DND-41 (cell line): ENCODE results near the gene TPM1.

ENCODE experiments used
- EZH2 ChIP-seq: IDR thresholded peaks from 3 replicates; pipeline ENCODE4 v1.6.1; 2012; ENCODE audit warnings: borderline replicate concordance, low read depth, mild to moderate bottlenecking, moderate library complexity, low read length, inconsistent platforms; ENCODE audit not compliant: severe bottlenecking
- TF ChIP-seq, protein P1 (sequence below): IDR thresholded peaks from 2 replicates; pipeline ENCODE4 v1.5.1; 2012; ENCODE audit warnings: borderline replicate concordance, low read length, moderate library complexity, mild to moderate bottlenecking; ENCODE audit not compliant: poor library complexity, severe bottlenecking; ENCODE audit errors: extremely low read depth

DNA sequence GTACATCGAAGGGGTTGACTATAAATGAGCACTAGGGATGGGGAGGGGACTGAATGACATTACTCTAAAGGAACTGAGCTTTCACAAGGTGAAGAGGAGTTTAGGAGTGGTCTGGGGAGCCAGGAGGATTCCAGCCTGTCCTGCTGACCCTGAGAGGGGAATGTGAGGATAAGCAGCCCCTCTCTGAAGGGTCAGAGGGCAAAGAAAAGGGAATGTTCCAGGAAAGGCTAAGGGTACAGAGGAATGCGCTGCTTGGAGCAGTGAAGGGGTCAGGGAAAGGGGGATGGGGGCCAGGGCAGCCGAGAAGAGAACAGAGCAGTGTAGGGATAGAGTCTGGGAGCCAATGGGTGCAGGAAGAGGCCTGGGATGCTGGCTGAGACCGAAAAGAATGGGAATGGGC, 28.0 kb upstream of the TPM1 start:
- TF ChIP-seq, protein P1, sequence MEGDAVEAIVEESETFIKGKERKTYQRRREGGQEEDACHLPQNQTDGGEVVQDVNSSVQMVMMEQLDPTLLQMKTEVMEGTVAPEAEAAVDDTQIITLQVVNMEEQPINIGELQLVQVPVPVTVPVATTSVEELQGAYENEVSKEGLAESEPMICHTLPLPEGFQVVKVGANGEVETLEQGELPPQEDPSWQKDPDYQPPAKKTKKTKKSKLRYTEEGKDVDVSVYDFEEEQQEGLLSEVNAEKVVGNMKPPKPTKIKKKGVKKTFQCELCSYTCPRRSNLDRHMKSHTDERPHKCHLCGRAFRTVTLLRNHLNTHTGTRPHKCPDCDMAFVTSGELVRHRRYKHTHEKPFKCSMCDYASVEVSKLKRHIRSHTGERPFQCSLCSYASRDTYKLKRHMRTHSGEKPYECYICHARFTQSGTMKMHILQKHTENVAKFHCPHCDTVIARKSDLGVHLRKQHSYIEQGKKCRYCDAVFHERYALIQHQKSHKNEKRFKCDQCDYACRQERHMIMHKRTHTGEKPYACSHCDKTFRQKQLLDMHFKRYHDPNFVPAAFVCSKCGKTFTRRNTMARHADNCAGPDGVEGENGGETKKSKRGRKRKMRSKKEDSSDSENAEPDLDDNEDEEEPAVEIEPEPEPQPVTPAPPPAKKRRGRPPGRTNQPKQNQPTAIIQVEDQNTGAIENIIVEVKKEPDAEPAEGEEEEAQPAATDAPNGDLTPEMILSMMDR, result no peak
- TF ChIP-seq EZH2, result no peak
